HEK293T (cell line): ENCODE data around the gene OSBPL2.

Experiments used
- CTCF ChIA-PET: fragments of 350-600 bp; formaldehyde crosslinking; extraction: SDS; loops from one replicate; lab custom pipeline; 2021; ENCODE audit warnings: antibody characterized with exemption, inconsistent platforms; lab: Yijun Ruan, JAX
- POLR2A ChIA-PET: fragments of 350-600 bp; formaldehyde crosslinking; extraction: SDS; loops from one replicate; lab custom pipeline; 2020; ENCODE audit warnings: antibody characterized with exemption, inconsistent platforms; lab: Yijun Ruan, JAX
- DNase-seq: peaks from one replicate; pipeline ENCODE4 v3.0.0; 2012; ENCODE audit warnings: mixed read lengths; ENCODE audit errors: extremely low spot score
- ARNT ChIP-seq: fragments of 450-650 bp; IDR thresholded peaks from 2 replicates; pipeline ENCODE4 v1.6.1; 2017; ENCODE audit warnings: mild to moderate bottlenecking
- BHLHE40 ChIP-seq: fragments of 450-650 bp; IDR thresholded peaks from 2 replicates; pipeline ENCODE4 v1.6.1; 2016; ENCODE audit warnings: mild to moderate bottlenecking, moderate library complexity, borderline replicate concordance
- CTBP1 ChIP-seq: fragments of 450-650 bp; IDR thresholded peaks from 2 replicates; pipeline ENCODE4 v1.6.1; 2016; ENCODE audit warnings: borderline replicate concordance
- ELF4 ChIP-seq: fragments of 450-650 bp; IDR thresholded peaks from 2 replicates; pipeline ENCODE4 v1.6.1; 2017; ENCODE audit warnings: antibody characterized with exemption
- FOXA1 ChIP-seq: fragments of 450-650 bp; IDR thresholded peaks from 2 replicates; pipeline ENCODE4 v1.6.1; 2016; ENCODE audit warnings: mild to moderate bottlenecking
- FOXK2 ChIP-seq: fragments of 450-650 bp; IDR thresholded peaks from 2 replicates; pipeline ENCODE4 v1.6.1; 2016; ENCODE audit warnings: mild to moderate bottlenecking
- FOXM1 ChIP-seq: fragments of 450-650 bp; IDR thresholded peaks from 2 replicates; pipeline ENCODE4 v1.6.1; 2017; ENCODE audit warnings: mild to moderate bottlenecking, borderline replicate concordance
- HDGF ChIP-seq: fragments of 450-650 bp; IDR thresholded peaks from 2 replicates; pipeline ENCODE4 v1.6.1; 2017; ENCODE audit warnings: antibody characterized with exemption, borderline replicate concordance
- L3MBTL2 ChIP-seq: fragments of 450-650 bp; conservative IDR thresholded peaks from 2 replicates; pipeline ENCODE4 v1.6.1; 2016; ENCODE audit warnings: mild to moderate bottlenecking
- LEF1 ChIP-seq: fragments of 450-650 bp; IDR thresholded peaks from 2 replicates; pipeline ENCODE4 v1.6.1; 2017; ENCODE audit warnings: mild to moderate bottlenecking, borderline replicate concordance
- NFRKB ChIP-seq: fragments of 450-650 bp; IDR thresholded peaks from 2 replicates; pipeline ENCODE4 v1.6.1; 2016; ENCODE audit warnings: mild to moderate bottlenecking, moderate library complexity
- PKNOX1 ChIP-seq: fragments of 450-650 bp; IDR thresholded peaks from 2 replicates; pipeline ENCODE4 v1.6.1; 2016
- SP1 ChIP-seq: fragments of 450-650 bp; IDR thresholded peaks from 2 replicates; pipeline ENCODE4 v1.6.1; 2017
- SUZ12 ChIP-seq: fragments of 450-650 bp; IDR thresholded peaks from 2 replicates; pipeline ENCODE4 v1.6.1; 2016; ENCODE audit warnings: mild to moderate bottlenecking
- TARDBP ChIP-seq: fragments of 450-650 bp; IDR thresholded peaks from 2 replicates; pipeline ENCODE4 v1.6.1; 2016
- ZNF384 ChIP-seq: fragments of 450-650 bp; IDR thresholded peaks from 2 replicates; pipeline ENCODE4 v1.6.1; 2016

Gene OSBPL2

GRCh38 chr20:62276439-62276838, 38.1 kb downstream of the OSBPL2 start:
- CTCF ChIA-PET = no interaction called here
- no peak for TF ChIP-seq SUZ12
- no peak for TF ChIP-seq FOXM1
- no peak for TF ChIP-seq CTBP1
- no peak for TF ChIP-seq SP1
- TF ChIP-seq LEF1 = no peak
- TF ChIP-seq FOXA1 = no peak
- TF ChIP-seq TARDBP = no peak
- no peak for TF ChIP-seq HDGF
- TF ChIP-seq L3MBTL2 = no peak
- no peak for TF ChIP-seq FOXK2
- TF ChIP-seq BHLHE40 = no peak
- no peak for TF ChIP-seq ZNF384
- TF ChIP-seq ELF4 = no peak
- no peak for TF ChIP-seq ARNT
- TF ChIP-seq PKNOX1 = no peak

GRCh38 chr20:62277253-62277652, 38.9 kb downstream of the OSBPL2 start:
- DNase-seq = no peak
- ChIA-PET POLR2A (no interaction called here), CTCF (no interaction called here)
- no peak for TF ChIP-seq BHLHE40

More at GRCh38 chr20:62276439-62276838, 38.1 kb downstream of the OSBPL2 start:
- no peak for DNase-seq
- POLR2A ChIA-PET = no interaction called here

- TF ChIP-seq HDGF = no peak
- no peak for TF ChIP-seq FOXA1
- no peak for TF ChIP-seq ARNT
- no peak for TF ChIP-seq NFRKB
- no peak for TF ChIP-seq BHLHE40
- no peak for TF ChIP-seq TARDBP
- TF ChIP-seq L3MBTL2 = no peak
- TF ChIP-seq ZNF384 = no peak
- no peak for TF ChIP-seq SUZ12
- no peak for TF ChIP-seq FOXM1
- no peak for TF ChIP-seq ELF4
- TF ChIP-seq FOXK2 = no peak
- no peak for TF ChIP-seq LEF1
- TF ChIP-seq SP1 = no peak
- no peak for TF ChIP-seq CTBP1
- TF ChIP-seq PKNOX1 = no peak
- CTCF ChIA-PET = no interaction called here
- no peak for DNase-seq
- POLR2A ChIA-PET = no interaction called here
Observed at GRCh38 chr20:62280303-62280702, 42.0 kb downstream of the OSBPL2 start.

- ChIA-PET CTCF (interaction anchor here (0.6 kb wide), 1 partner anchor 92 kb away, joined by 4 read pairs; no protein-coding TSS in a partner anchor), POLR2A (no interaction called here)
- DNase-seq = no peak
- no peak for TF ChIP-seq NFRKB
- TF ChIP-seq SUZ12 = no peak
- no peak for TF ChIP-seq FOXA1
- no peak for TF ChIP-seq ARNT
- TF ChIP-seq CTBP1 = no peak
- no peak for TF ChIP-seq BHLHE40
- no peak for TF ChIP-seq ELF4
- TF ChIP-seq LEF1 = no peak
- no peak for TF ChIP-seq FOXK2
- no peak for TF ChIP-seq PKNOX1
- TF ChIP-seq HDGF = no peak
- no peak for TF ChIP-seq TARDBP
- TF ChIP-seq FOXM1 = no peak
- TF ChIP-seq SP1 = no peak
- no peak for TF ChIP-seq ZNF384
- TF ChIP-seq L3MBTL2 = no peak
Observed at GRCh38 chr20:62281161-62281933, 43.0 kb downstream of the OSBPL2 start.

- CTCF ChIA-PET = no interaction called here
Observed at GRCh38 chr20:62282103-62282502, 43.8 kb downstream of the OSBPL2 start.

More at GRCh38 chr20:62282103-62282502, 43.8 kb downstream of the OSBPL2 start:
- TF ChIP-seq CTBP1 = no peak
- TF ChIP-seq SP1 = no peak
- TF ChIP-seq HDGF = no peak
- TF ChIP-seq FOXK2 = no peak
- TF ChIP-seq ELF4 = no peak
- TF ChIP-seq BHLHE40 = no peak
- TF ChIP-seq ZNF384 = no peak
- TF ChIP-seq FOXM1 = no peak
- no peak for TF ChIP-seq SUZ12
- TF ChIP-seq FOXA1 = no peak
- no peak for TF ChIP-seq ARNT
- no peak for TF ChIP-seq L3MBTL2
- TF ChIP-seq LEF1 = no peak
- TF ChIP-seq PKNOX1 = no peak
- TF ChIP-seq NFRKB = no peak
- no peak for DNase-seq
- POLR2A ChIA-PET = no interaction called here
